ENCODE measurements around the gene ADAMTS19.

ADAMTS19 gene

DNA sequence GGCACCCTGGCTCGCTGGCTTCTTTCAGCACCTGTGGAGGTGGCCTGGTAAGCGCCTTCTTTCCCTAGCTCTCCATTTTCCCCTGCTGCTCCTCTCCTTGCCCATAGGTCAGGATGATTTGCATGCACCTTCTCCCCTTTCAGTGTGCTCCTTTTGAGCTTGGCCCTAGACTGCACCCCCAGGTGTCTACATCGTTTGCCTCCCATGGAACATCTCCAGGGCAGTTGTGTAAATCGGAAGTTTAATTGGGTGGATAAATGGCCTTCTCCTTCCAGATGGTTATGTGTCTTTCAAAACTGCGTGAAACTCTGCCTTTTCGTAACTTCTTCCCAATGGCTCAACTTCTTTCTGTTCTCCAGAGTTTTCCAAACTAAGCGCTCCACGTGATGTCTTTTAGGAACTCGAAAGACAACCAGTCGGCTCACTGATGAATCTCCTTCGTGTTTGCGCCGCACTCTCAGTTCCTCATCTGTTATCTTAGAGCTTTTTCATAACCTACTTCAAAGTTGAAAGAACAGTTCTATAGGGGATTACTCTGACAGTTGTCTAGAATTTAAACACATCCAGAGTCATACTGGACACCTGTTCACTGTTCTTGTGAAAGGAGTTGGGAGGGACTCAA, 1.7 kb downstream of the ADAMTS19 start:
- no peak overlapping the region for H3K27ac ChIP-seq
- peak overlapping the region in 4 of 7 experiments; percentile 13 to 50 (median 36) for H3K4me3 ChIP-seq

DNA sequence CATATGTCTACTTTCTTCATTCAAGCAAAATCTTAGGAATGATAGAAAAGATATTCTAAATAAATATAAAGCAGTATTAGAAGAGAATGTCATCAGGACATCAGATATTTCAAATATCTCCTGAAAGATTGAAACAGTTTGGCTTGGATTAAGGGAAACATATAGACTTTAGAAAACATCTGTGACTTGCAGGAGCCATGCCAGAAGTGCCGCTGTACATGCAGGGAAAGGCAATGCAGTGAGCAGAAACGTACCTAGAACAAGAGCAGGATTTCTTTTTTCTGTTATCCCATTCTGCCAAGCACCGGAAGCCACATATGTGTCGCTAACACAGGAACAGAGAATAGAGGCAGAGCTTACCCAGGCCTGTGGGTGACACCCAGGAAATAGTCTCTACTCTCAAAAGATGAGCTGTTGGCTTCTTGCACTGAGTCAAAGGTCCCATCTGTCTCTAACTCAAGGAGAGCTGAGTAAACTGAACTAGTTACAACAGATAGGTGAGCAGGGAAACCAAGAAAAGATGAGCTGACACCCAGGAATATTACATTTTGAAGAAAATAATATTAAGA, 5.8 kb downstream of the ADAMTS19 start:
- H3K27ac ChIP-seq = no peak overlapping the region
- no peak overlapping the region for H3K4me3 ChIP-seq

DNA sequence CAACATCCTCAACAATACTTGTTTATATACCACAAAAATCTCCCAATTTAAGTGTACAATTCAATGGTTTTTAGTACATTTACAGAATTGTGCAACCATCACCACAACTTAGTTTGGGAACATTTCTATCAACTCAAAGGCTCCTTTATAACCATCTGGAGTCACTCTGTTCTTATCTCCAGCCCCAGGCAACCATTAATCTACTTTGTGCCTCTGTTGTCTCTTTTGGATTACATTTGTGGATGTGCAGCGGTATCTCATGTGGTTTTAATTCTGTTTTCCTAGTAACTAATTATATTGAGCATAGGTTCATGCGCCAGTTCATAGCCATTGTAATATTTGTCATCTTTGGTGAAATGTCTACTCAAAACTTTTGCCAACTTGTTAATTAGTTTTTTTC, 14.4 kb downstream of the ADAMTS19 start:
- H3K27ac ChIP-seq = no peak overlapping the region
- no peak overlapping the region for H3K4me3 ChIP-seq

DNA sequence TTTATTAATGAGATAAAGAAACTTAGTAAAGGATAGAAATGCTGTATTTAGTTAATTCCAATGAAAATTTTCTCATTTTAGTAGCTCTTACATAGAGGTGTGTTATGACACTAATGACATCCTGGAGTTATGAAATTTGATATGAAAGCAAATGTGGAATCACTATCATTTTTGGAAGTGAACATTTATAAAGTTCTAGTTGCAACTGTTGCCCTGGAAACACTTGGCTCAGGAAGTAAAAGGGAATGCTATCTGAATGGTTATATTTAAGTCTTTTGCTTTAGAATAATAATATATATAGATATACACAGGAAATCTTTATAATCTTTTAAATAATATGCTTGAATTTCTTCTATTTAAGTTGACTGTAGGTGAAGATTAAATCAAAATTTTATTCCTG, 16.7 kb downstream of the ADAMTS19 start:
- no peak overlapping the region for H3K27ac ChIP-seq
- H3K4me3 ChIP-seq = no peak overlapping the region

DNA sequence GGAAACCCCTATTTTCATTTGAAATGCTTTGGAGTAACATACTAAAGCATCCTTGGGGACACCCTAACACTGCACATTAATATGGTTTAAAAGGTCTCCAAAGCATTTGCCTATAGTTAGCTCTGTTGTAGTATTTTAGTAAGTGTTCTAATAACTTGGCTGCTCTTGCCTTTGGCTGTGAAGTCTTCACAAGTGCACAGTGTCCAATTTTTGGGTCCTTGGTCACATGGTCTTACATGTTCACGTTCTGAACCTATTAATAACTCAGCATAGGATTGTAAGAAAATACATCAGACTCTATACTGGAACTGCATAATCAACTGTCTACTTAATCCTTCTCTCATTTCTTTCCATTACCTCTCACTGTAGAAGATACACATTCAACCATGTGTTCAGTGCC, 17.4 kb downstream of the ADAMTS19 start:
- H3K4me3 ChIP-seq = no peak overlapping the region

DNA sequence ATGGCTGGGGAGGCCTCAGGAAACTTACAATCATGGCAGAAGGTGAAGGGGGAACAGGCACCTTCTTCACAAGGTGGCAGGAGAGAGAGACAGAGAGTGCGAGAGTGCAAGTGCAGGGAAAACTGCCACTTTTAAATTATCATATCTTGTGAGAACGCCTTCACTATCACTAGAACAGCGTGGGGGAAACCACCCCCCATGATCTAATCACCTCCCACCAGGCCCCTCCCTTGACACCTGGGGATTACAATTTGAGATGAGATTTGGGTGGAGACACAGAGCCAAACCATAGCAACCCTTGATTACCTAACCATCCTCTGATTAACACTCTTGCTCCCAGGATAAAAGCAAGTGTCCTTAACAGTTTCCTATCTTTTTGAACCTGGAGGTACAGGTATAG, 21.1 kb downstream of the ADAMTS19 start:
- Histone ChIP-seq H3K4me3 (no peak overlapping the region), H3K27ac (no peak overlapping the region)

More for the DNA sequence above, 17.4 kb downstream of the ADAMTS19 start:
- H3K27ac ChIP-seq = no peak overlapping the region

DNA sequence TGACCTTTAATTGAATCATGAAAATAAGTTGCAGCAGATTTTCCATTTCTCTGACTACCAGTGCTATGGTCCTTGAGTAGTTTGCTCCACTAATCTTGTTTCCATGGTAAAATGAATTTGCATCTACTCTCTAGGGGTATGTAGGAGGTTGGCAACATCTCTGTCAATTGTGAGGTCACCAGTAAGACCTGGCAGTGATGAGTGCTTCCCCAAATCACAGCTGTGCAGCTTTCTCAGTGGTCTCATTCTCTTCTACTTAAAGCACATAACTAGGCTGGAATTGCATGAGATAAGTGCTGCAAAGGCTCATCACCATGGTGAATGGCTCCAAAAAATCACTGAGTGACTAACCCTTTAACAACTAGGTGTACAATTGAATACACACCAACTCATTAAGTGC, 36.3 kb downstream of the ADAMTS19 start:
- Histone ChIP-seq H3K4me3 (no peak overlapping the region), H3K27ac (no peak overlapping the region)

DNA sequence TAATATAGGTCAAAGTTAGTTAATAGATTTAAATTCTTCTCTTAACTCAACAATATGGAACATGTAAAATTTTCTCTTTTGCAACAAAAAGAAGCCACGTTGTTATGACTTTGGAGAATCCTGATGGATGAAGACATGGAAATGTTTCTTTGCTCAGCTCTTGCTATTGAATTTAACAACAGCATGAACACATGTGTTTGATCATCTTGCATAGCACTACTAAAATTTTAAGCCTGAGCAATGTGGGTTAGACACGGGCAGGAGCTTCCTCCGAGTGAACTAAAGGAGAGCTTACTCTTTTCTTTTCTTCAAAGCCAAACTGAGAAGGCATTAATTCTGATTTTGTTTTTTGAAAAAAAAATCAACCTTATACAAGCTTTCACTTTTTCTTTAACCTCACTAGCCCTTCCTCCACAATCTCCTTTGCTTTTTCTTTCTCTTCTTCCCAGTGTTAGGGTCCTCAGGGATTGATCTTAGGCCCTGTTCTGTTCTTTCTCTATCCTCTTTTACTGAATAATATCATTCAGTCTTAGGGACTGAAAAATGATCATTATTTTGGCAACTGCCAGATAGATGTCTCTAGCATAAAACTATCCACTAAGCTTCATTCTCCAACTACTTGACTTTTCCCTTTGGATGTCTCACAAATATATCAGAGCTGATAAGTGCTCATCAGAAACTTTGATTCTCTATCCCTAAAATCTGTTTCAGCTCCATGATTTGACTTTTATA, 36.9 kb downstream of the ADAMTS19 start:
- Histone ChIP-seq H3K4me3 (no peak overlapping the region), H3K27ac (no peak overlapping the region)

DNA sequence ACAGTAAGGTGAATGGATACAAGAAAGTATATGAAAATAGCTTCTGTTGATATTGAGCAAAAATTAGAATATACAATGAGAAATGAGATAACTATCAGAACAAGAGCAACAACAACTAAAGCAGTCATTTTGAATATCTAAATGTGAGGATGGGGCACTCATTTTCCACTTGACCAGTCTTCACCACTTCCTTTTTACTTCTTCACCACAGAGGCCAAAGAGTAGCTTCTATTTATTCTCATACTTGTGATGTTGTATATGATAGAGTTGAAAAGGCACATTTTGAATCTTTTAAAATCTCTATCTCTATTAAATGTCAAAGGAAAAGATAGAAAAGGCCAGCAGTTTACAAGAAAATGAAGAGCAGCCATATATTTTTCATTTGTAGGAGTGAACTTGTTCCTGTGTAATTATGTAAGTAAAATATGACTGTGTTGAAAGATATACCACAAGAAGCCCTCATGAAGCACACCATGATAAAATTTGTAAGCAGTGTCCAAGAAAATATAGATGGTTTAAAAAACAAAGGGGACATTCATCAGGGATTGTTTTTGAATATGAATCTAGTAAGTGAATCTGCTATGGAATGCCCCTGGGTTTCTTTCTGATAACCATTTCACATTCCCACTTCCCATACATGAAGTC, 39.2 kb downstream of the ADAMTS19 start:
- Histone ChIP-seq H3K27ac (no peak overlapping the region), H3K4me3 (no peak overlapping the region)

DNA sequence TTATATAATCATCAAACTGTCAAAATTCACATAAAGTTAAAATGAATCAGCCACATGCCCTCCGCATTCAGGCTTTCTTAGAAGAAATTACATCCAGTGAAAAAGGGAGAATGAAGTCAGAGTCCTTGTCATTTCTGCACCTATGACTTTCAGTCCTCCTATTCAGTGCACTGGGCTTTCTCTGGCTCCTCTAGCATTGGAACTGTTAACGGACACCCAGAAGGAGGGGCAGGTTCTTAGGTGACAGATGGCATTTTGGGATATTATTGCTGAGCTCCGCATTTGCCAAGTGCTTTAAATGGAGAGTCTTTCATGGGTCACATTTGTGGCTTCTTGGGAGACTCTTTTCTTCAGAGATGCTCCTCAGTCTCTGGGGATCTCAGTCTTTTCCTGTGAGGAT, 40.0 kb downstream of the ADAMTS19 start:
- Histone ChIP-seq H3K27ac (no peak overlapping the region), H3K4me3 (no peak overlapping the region)

DNA sequence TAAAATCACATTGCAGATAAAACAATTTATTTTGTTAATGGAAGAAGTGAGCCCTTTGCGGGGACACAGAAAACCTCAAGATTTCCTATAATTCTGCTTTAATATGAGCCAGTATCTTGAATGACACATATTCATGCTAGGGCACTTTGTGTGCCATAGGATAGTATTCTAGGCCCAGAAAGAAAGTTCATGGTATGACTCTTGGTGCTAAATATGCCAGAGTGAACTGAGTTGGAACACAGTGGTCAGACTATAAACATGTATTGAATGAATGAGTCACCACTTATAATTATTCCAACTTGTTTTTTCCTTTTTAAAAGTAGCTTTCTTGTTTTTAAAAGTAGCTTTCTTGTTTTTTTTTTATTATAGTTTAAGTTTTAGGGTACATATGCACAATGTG, 46.0 kb downstream of the ADAMTS19 start:
- Histone ChIP-seq H3K27ac (no peak overlapping the region), H3K4me3 (no peak overlapping the region)

DNA sequence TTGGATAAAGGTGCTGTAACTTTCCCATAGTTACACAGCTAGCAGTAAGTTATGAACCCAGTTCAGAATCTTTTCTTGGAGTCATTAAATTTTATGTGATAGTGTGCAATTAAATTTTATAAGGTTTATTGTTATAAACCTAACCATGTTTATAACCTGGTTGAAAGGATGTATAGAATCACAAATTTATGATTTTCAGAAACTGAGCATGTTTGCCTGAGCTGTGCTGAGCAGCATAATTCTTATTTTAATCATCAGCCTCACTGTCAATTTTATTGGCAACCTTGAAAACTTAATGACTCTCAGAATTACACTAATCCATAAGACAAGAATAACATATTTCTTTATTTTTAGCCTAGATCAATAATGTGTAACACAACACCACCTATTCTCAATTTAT, 46.9 kb downstream of the ADAMTS19 start:
- H3K4me3 ChIP-seq = no peak overlapping the region
- no peak overlapping the region for H3K27ac ChIP-seq

DNA sequence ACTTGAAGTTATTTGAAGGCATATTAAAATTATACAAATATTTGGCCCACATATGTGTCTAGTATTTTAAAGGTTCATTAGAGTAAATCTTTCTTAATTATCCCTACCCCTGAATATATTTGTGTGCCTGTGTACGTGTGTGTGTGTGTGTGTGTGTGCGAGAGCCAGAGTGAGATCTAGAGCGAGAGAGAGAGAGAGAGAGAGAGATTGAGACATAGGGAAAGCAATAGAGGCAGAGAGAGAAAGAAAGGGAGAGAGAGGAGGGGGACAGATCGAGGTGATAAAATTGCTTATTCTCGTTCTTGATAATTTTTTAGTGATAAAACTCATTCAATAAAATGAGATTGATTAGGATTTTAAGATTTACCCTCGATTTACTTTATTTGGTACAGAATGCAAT, 47.4 kb downstream of the ADAMTS19 start:
- no peak overlapping the region for H3K27ac ChIP-seq

DNA sequence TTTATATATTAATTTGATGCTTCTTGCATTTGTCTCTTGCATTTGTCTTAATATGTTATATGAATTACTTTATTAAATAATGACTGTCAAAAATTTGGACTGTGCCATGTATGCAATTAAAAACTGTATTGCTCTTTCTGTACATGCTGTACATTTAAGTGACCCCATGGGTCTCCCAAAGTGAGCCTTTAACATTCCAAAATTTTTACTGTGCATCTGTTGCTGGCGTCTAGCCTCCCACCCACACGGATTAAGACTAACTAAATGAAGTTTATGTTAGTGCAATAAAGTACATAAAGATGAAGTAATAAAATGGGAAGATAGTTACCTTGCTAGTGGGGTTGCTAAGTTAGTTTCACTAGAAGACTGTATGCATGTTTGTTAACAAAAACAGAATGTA, 48.5 kb downstream of the ADAMTS19 start:
- Histone ChIP-seq H3K27ac (no peak overlapping the region), H3K4me3 (no peak overlapping the region)

More for the DNA sequence above, 47.4 kb downstream of the ADAMTS19 start:
- H3K4me3 ChIP-seq = no peak overlapping the region

DNA sequence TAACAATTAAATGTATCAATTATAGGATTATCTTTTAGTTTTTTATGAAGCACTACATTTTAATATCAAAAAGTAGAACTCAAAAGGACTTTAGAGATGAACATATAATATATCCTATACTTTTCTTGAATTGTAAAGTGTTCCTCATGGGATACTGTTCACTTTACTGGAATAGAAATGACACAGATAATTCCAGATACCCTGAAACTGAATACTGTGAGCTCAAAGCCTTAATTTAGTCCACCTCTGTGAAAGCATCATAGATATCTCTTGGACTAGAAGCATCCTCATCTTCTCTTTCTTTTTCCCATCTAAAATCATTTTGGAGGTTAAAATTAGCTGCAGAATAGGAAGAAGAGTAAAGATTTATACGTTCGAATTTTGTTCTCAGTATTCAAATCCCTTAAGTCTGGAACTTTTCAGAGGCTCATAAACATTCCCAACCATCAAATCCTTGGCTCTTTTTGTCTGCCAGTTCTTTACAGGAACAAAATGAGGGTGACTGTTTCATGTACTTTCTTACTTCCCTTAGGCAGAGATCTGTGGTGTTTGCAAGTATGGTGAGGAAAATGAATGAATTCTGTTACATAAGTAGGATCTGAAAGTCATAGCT, 49.4 kb downstream of the ADAMTS19 start:
- no peak overlapping the region for H3K4me3 ChIP-seq
- no peak overlapping the region for H3K27ac ChIP-seq

DNA sequence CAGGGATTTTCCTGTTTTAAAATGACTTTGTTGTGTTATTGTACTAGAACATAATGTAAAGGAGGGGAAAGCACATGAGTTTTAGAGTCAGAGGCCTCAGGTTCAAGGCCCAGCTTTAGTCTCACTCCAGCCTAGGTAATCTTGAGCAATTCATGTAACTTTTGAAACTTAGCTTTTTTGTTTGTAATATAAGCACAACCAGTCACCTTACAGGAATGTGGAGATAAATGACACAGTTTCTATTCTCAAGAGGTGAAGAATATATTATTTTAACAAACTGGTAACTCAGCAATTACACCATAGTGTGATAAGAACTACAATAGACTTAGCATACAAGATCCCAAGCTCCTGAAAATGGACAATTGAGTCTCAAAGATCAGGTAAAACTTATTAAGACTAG, 51.2 kb downstream of the ADAMTS19 start:
- H3K4me3 ChIP-seq = no peak overlapping the region
- H3K27ac ChIP-seq = no peak overlapping the region

DNA sequence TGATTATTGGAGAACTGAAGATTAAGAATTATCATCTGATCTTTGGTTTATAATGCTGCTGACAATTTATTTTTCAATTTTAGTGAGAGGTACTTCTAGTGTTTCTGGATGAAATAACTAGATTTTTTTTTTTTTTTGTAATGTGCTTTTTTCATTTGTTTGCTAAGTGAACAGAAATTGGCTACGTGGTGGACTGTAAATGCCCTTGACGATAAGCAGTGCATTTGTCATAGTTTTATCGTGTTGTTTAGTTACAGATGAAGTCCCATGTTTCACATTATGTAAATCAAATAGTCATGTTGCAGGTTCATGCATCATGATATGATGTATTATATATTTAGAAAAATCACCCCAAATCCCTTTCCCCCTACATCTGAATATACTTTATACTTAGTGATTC, 81.0 kb downstream of the ADAMTS19 start:
- no peak overlapping the region for H3K4me3 ChIP-seq
- no peak overlapping the region for H3K27ac ChIP-seq

DNA sequence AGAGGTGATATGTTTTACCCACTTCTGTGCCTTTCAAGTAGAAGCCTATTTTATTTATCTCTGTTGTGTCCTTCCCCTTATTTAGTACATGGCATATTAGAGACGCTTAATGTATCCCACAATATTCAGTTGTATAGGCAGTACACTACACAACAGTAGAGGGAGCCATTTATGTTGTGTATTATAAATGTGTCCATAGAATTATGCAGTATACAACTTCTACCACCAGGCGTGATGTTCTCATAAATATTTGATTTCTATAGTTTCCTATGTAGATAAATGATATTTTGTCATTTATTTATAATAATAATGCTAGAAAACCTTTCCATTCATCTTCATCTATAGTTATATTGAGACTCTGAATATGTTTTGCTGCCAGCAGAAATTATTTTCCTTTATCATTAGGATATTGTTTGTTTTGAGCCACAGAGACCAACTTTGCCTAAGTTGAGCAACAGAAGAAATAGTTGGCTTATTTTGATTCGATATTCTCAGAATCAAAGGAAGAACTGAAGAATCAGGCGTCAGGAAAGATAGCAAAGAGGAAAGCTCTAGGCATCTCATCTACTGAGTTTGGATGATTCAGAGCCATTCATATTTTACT, 81.7 kb downstream of the ADAMTS19 start:
- Histone ChIP-seq H3K4me3 (no peak overlapping the region), H3K27ac (no peak overlapping the region)

DNA sequence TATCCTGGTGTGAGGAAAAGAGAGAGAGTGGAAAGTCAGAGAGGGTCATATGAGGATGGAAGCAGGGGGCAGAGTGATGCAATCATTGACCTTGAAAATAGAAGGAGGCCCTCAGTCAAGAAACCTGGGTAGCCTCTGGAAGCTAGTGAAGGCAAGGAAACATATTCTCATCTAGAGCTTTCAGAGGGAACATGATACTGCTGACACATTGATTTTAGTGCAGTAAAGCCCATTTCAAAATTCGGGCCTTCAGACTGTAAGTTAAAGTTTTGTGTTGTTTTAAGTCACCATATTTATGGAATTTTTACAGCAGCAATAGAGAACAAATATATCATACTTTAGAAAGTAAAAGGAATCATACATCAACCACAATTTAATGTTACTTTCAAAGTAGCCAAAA, 87.0 kb downstream of the ADAMTS19 start:
- H3K27ac ChIP-seq = no peak overlapping the region
- no peak overlapping the region for H3K4me3 ChIP-seq
